Measurements from ENCODE around the gene KCNJ15.

DNA sequence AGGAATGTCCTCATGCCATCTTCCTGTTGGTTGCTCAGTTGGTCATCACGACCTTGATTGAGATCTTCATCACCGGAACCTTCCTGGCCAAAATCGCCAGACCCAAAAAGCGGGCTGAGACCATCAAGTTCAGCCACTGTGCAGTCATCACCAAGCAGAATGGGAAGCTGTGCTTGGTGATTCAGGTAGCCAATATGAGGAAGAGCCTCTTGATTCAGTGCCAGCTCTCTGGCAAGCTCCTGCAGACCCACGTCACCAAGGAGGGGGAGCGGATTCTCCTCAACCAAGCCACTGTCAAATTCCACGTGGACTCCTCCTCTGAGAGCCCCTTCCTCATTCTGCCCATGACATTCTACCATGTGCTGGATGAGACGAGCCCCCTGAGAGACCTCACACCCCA is 42.9 kb downstream of the KCNJ15 start:
- TF ChIP-seq PAX8 (IDR thresholded peaks at IDR 0.05), result no peak
- TF ChIP-seq ETV6 (conservative IDR thresholded peaks at IDR 0.05 in 1 of 2, IDR thresholded peaks at IDR 0.05 in 1 of 2; ENCODE audit: borderline replicate concordance in 1 of 2, low read depth in 1 of 2), result no peak
- TF ChIP-seq RCOR1 (conservative IDR thresholded peaks at IDR 0.05; ENCODE audit: low read depth, low read length), result no peak
- TF ChIP-seq POLR2A (IDR thresholded peaks at IDR 0.05; ENCODE audit: low read depth, low read length), result no peak
- TF ChIP-seq, protein P1, sequence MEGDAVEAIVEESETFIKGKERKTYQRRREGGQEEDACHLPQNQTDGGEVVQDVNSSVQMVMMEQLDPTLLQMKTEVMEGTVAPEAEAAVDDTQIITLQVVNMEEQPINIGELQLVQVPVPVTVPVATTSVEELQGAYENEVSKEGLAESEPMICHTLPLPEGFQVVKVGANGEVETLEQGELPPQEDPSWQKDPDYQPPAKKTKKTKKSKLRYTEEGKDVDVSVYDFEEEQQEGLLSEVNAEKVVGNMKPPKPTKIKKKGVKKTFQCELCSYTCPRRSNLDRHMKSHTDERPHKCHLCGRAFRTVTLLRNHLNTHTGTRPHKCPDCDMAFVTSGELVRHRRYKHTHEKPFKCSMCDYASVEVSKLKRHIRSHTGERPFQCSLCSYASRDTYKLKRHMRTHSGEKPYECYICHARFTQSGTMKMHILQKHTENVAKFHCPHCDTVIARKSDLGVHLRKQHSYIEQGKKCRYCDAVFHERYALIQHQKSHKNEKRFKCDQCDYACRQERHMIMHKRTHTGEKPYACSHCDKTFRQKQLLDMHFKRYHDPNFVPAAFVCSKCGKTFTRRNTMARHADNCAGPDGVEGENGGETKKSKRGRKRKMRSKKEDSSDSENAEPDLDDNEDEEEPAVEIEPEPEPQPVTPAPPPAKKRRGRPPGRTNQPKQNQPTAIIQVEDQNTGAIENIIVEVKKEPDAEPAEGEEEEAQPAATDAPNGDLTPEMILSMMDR (IDR thresholded peaks at IDR 0.05 in 2 of 3, conservative IDR thresholded peaks at IDR 0.05 in 1 of 3; ENCODE audit: control insufficient read depth in 2 of 3, extremely low read depth in 1 of 3, insufficient read depth in 1 of 3, low read depth in 3 of 3, low read length in 3 of 3), result no peak
- no peak for TF ChIP-seq JUND (IDR thresholded peaks at IDR 0.05; ENCODE audit: low read depth, low read length)
- TF ChIP-seq EZH2 (IDR thresholded peaks at IDR 0.05; ENCODE audit: borderline replicate concordance, control insufficient read depth, low read depth, low read length), result no peak
- no peak for TF ChIP-seq TCF7 (IDR thresholded peaks at IDR 0.05; ENCODE audit: borderline replicate concordance)

Measured in GM12878 (cell line).